Transverse colon (tissue), 4 donors: ENCODE results near the gene LRP4. TPM values are rescaled to one million over a fixed set of nuclear protein-coding genes. Genes with fewer than 3 reads are reported as not detected.

ENCODE experiments used
- DNase-seq: peaks from one replicate; pipeline ENCODE4 v3.0.0-alpha.2; 2019
- H3K27ac ChIP-seq, 4 donors: fragments of 200-600 bp; sonication (generic); 2 replicates each; pipeline ENCODE4 v1.5.1; 2016 to 2018; ENCODE audit warnings: inconsistent platforms in 4 of 4
- H3K27me3 ChIP-seq: fragments of 200-600 bp; sonication (generic); 2 replicates; pipeline ENCODE4 v1.5.1; 2017; ENCODE audit warnings: inconsistent platforms
- H3K36me3 ChIP-seq, 4 donors: fragments of 200-600 bp; sonication (generic); 2 replicates each; pipeline ENCODE4 v1.5.1; 2017 to 2019; ENCODE audit warnings: inconsistent platforms in 4 of 4
- H3K4me1 ChIP-seq, 4 donors: fragments of 200-600 bp; sonication (generic); 2 replicates each; pipeline ENCODE4 v1.5.1; 2017 to 2020; ENCODE audit warnings: inconsistent platforms in 4 of 4
- H3K4me3 ChIP-seq, 4 donors: fragments of 200-600 bp; sonication (generic); 1 replicate in 1 of 4; 2 replicates in 3 of 4; pipeline versions ENCODE4 v1.5.1 to v1.6.1; 2017 to 2019; ENCODE audit warnings: inconsistent platforms in 4 of 4
- H3K9me3 ChIP-seq, 2 donors: fragments of 200-600 bp; sonication (generic); 2 replicates each; pipeline ENCODE4 v1.5.1; 2017 to 2019; ENCODE audit warnings: inconsistent platforms in 2 of 2
- EP300 ChIP-seq: sonication (generic); formaldehyde crosslinking; IDR thresholded peaks from one replicate; pipeline ENCODE4 v1.6.1; 2017; ENCODE audit warnings: antibody characterized with exemption, low read depth
- POLR2A ChIP-seq: fragments of 450-650 bp; IDR thresholded peaks from one replicate; pipeline ENCODE4 v1.6.1; 2016; ENCODE audit warnings: antibody characterized with exemption, mild to moderate bottlenecking, moderate library complexity
- POLR2AphosphoS5 ChIP-seq, 3 donors: sonication (generic); formaldehyde crosslinking; IDR thresholded peaks; one replicate each; pipeline ENCODE4 v1.6.1; 2016; ENCODE audit warnings: antibody characterized with exemption in 3 of 3
- WGBS, 2 donors: methylation state at CpG; one replicate each; pipeline ENCODE4 v1.1.5; 2018; ENCODE audit warnings: low coverage in 1 of 2; 5-methylcytosine and 5-hydroxymethylcytosine counted together
- in situ Hi-C, 4 donors: fragments of 200-750 bp; cut with MboI; loops; one replicate each; pipeline versions ENCODE4 v1.15.0 to v1.15.1; 2017; ENCODE audit warnings: low sequenced_read_pairs in 3 of 4, low pct_ligation_motif_present in 1 of 4, low pct_unique_long_range_greater_than_20kb in 1 of 4
- intact Hi-C: fragments of 100-400 bp; cut with DNase I; formaldehyde crosslinking; loops from one replicate; pipeline ENCODE4 v1.15.1; 2023; ENCODE audit warnings: low total_unique reads
- total RNA-seq, 4 donors: library from RNA; depleted of rRNA; stranded (reverse); fragments of >200 nt; gene quantifications; one replicate each; pipeline ENCODE4 v1.1.0, GENCODE V29; 2016
- TF ChIP-seq, protein P1 (sequence below), 5 experiments: fragments of 200-600 bp in 3 of 5; fragments of 450-650 bp in 2 of 5; sonication (generic) in 3 of 5; IDR thresholded peaks; 1 replicate in 2 of 5; 2 replicates in 3 of 5; pipeline ENCODE4 v1.5.1; 2016 to 2017; ENCODE audit warnings: antibody characterized with exemption in 5 of 5, inconsistent platforms in 3 of 5, mild to moderate bottlenecking in 2 of 5, moderate library complexity in 1 of 5

Gene LRP4
- total RNA-seq, 4 donors from 2014 or later: 7.9 to 52.4 (median 16.2) TPM

DNA sequence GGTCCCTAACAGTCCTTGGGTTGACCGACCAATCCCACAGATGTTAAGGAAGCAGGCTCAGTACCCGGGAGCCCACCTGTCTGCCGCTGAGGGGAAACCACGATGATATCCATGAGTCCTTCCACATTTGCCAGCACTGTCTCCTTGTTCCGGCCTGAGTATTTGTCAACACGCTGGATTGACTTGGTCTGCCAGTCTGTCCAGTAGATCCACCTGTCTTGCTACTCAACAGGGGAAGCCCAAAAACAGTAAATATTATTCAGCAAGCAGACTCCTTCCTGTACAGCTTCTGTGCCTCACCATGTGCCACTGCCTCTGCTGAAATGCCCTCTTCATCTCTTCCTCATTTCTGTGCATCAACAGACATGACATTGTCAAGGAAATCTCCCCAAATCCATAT lies 49.4 kb downstream of the LRP4 start:
- TF ChIP-seq POLR2AphosphoS5 (IDR thresholded peaks at IDR 0.05): no peak
- TF ChIP-seq EP300: no peak
- intact Hi-C loops (no loop called here), in situ Hi-C loops (no loop called here)
- H3K4me3 ChIP-seq: no peak overlapping the region
- H3K9me3 ChIP-seq: no peaks in the 10 kb centered on the region
- no peaks in the 10 kb centered on the region for H3K36me3 ChIP-seq
- WGBS, 2 donors: 94 to 97% methylated on average over 5 to 6 of the region's 6 CpGs
- DNase-seq: no peak
- H3K27ac ChIP-seq: no peak overlapping the region
- H3K4me1 ChIP-seq: no peaks in the 10 kb centered on the region
- H3K27me3 ChIP-seq: no peaks in the 10 kb centered on the region

DNA sequence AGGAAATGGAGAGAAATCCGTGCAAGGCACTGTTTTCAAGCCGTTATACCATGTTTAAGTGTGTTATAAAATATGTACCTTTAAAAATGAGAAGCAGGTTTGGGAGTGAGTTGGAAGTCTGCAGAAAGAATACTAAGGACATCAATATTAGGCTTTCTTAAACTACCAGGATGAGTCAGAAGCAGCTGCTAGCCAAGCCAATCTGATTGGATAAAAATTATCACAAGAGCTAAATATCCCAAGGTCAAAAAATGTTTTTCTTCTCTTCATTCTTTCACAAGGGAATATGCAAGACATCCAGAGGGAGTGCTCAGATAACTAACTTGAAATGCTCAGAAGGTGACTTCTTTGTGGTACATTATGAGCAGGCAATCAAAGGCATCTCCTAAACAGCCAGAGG lies 53.0 kb downstream of the LRP4 start:
- Histone ChIP-seq H3K27me3 (no peaks in the 10 kb centered on the region), H3K4me3 (no peak overlapping the region), H3K36me3 (no peaks in the 10 kb centered on the region), H3K27ac (no peak overlapping the region), H3K9me3 (no peaks in the 10 kb centered on the region), H3K4me1 (no peaks in the 10 kb centered on the region)
- no peak for DNase-seq
- in situ Hi-C loops (no loop called here), intact Hi-C loops (no loop called here)
- TF ChIP-seq POLR2AphosphoS5 (IDR thresholded peaks at IDR 0.05) (no peak), EP300 (no peak), POLR2A (no peak)
- TF ChIP-seq, protein P1, sequence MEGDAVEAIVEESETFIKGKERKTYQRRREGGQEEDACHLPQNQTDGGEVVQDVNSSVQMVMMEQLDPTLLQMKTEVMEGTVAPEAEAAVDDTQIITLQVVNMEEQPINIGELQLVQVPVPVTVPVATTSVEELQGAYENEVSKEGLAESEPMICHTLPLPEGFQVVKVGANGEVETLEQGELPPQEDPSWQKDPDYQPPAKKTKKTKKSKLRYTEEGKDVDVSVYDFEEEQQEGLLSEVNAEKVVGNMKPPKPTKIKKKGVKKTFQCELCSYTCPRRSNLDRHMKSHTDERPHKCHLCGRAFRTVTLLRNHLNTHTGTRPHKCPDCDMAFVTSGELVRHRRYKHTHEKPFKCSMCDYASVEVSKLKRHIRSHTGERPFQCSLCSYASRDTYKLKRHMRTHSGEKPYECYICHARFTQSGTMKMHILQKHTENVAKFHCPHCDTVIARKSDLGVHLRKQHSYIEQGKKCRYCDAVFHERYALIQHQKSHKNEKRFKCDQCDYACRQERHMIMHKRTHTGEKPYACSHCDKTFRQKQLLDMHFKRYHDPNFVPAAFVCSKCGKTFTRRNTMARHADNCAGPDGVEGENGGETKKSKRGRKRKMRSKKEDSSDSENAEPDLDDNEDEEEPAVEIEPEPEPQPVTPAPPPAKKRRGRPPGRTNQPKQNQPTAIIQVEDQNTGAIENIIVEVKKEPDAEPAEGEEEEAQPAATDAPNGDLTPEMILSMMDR (IDR thresholded peaks at IDR 0.05): no peak
- WGBS, 2 donors: 60 to 81% methylated on average over 2 of the region's 2 CpGs

DNA sequence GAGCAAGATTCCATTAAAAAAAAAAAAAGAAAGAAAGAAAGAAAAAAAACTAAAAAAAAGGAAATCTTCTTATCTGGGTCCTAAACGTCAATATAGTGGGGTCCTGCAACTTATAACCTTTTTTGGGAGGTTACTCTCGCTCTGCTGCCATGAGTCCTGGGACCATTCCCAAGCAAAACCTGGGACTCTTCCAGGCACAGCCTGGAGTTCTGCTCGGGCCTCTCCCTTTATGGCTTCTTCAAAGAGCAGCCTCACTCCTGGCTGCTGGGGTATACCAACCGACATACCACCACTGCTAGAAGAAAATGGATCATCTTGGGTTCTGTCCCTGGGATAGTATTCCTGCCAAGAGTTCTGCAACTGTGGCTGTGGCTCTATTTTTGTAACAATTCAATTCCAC lies 58.1 kb downstream of the LRP4 start:
- no peaks in the 10 kb centered on the region for H3K36me3 ChIP-seq
- no peaks in the 10 kb centered on the region for H3K27me3 ChIP-seq
- no peaks in the 10 kb centered on the region for H3K9me3 ChIP-seq
- no peaks in the 10 kb centered on the region for H3K4me1 ChIP-seq
- WGBS, 2 donors: 66 to 78% methylated on average over 3 to 4 of the region's 4 CpGs
- no peak overlapping the region for H3K4me3 ChIP-seq
- DNase-seq: no peak
- no peak overlapping the region for H3K27ac ChIP-seq
- in situ Hi-C loops (no loop called here), intact Hi-C loops (no loop called here)
- TF ChIP-seq POLR2AphosphoS5 (IDR thresholded peaks at IDR 0.05) (no peak), EP300 (no peak), POLR2A (no peak)
- TF ChIP-seq, protein P1 (IDR thresholded peaks at IDR 0.05): no peak

DNA sequence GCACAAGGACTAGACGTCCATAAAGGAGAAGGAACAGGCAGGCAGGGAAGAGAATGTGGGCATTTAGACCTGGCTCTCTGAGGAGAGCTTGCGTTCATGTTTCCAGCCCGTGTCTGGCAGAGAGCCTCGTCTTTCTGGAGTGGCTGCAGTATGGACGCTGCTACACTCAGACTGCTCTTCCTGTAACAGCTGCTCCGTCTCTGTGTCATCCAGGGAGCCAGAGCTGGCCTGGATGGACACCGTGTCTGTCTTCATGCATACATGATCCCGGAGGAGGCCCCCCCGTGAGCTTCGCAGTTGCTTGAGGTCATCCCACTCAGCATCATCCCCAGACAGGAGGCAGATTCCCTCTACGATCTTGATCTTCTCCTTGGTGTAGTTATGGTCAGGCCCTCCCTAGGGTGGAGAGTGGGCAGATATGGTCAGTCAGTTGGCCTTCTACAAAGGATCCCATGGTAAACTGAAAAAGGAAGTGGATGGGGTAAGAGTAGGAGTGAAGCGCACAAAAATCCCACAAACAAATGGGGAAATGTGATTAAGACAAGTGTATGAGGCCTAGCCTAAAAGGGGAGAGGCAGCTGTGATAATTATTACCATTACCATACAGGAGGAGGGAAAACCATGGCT lies 59.3 kb downstream of the LRP4 start:
- peak overlapping the region in 2 of 4 donors; percentile 5 to 18 for H3K27ac ChIP-seq
- WGBS, 2 donors: 83 to 88% methylated on average over 1 to 12 of the region's 12 CpGs
- H3K4me3 ChIP-seq: no peak overlapping the region
- intact Hi-C loops (no loop called here), in situ Hi-C loops (no loop called here)
- H3K4me1 ChIP-seq: no peaks in the 10 kb centered on the region
- H3K36me3 ChIP-seq: no peaks in the 10 kb centered on the region
- no peaks in the 10 kb centered on the region for H3K27me3 ChIP-seq
- H3K9me3 ChIP-seq: no peaks in the 10 kb centered on the region
- DNase-seq: no peak
- TF ChIP-seq, protein P1 (IDR thresholded peaks at IDR 0.05): no peak
- TF ChIP-seq POLR2A: no peak
- no peak for TF ChIP-seq EP300
- no peak for TF ChIP-seq POLR2AphosphoS5 (IDR thresholded peaks at IDR 0.05)

DNA sequence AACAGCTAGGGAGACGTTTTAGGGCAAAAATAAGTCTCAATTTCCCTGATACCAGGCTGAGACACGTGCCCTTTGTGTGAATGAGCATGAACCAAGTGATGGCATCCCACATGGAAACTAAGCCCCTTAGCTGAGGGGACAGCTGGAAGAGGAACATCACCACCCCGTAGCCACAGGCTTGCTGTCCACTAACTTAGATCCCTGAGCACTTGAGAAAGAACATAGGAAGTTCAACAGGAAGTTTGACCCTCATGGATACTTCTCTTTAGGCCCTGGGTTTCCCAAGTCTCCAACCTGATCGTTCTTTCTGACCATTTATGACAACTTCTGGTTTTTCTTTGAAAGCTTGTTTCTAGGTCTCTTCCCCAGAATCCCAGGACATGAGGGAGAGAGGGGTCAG lies 60.7 kb downstream of the LRP4 start:
- intact Hi-C loops (no loop called here), in situ Hi-C loops (no loop called here)
- no peaks in the 10 kb centered on the region for H3K36me3 ChIP-seq
- no peak overlapping the region for H3K4me3 ChIP-seq
- DNase-seq: no peak
- no peaks in the 10 kb centered on the region for H3K4me1 ChIP-seq
- H3K27ac ChIP-seq: peak overlapping the region in 1 of 4 donors; percentile 22
- 73 to 87% methylated on average over 3 to 4 of the region's 4 CpGs for WGBS, 2 donors
- TF ChIP-seq POLR2AphosphoS5 (IDR thresholded peaks at IDR 0.05): no peak
- no peaks in the 10 kb centered on the region for H3K27me3 ChIP-seq
- H3K9me3 ChIP-seq: no peaks in the 10 kb centered on the region
